Natural killer cell treated with Interleukin-12 subunit alpha and Interleukin-12 subunit beta and Interleukin-15 and Interleukin-18, amount 100 ng/mL, for 72 hours (primary cell): ENCODE data around the gene FBXO7. TPM values are rescaled to one million over a fixed set of nuclear protein-coding genes. Genes with fewer than 3 reads are reported as not detected.

Source experiments
- ATAC-seq, 2 donors: fragments of 150-1000 bp; cut with Tn5 transposase in 1 of 2; sonication (Bioruptor Pico), chemical (Tn5 transposase) in 1 of 2; 2 replicates each; pipeline ENCODE4 v1.10.0; 2021
- DNase-seq: peaks from one replicate; pipeline ENCODE4 v3.0.0; 2022; ENCODE audit warnings: low spot score
- H3K27ac Mint-ChIP-seq, 2 donors: 1 replicate in 1 of 2; 2 replicates in 1 of 2; pipeline ENCODE4 v1.8.0; 2022; ENCODE audit warnings: mixed read lengths in 2 of 2, mild to moderate bottlenecking in 1 of 2, moderate library complexity in 1 of 2
- H3K27me3 Mint-ChIP-seq, 2 donors: 1 replicate in 1 of 2; 2 replicates in 1 of 2; pipeline ENCODE4 v1.8.0; 2022; ENCODE audit warnings: mixed read lengths in 2 of 2
- H3K36me3 Mint-ChIP-seq: one replicate; pipeline ENCODE4 v1.8.0; 2022; ENCODE audit warnings: mixed read lengths
- H3K4me1 Mint-ChIP-seq, 2 donors: 1 replicate in 1 of 2; 2 replicates in 1 of 2; pipeline ENCODE4 v1.8.0; 2022; ENCODE audit warnings: low read depth in 2 of 2, mixed read lengths in 2 of 2, mild to moderate bottlenecking in 1 of 2
- H3K4me3 Mint-ChIP-seq: one replicate; pipeline ENCODE4 v1.8.0; 2022; ENCODE audit warnings: mixed read lengths
- H3K9me3 Mint-ChIP-seq: 2 replicates; pipeline ENCODE4 v1.8.0; 2022; ENCODE audit warnings: mixed read lengths
- total RNA-seq, 2 donors: library from RNA; stranded (reverse); gene quantifications; one replicate each; pipeline ENCODE4 v1.2.3, GENCODE V29; 2022

Gene FBXO7
- total RNA-seq, 2 donors from 2014 or later = 79.5 to 91.7 TPM

DNA sequence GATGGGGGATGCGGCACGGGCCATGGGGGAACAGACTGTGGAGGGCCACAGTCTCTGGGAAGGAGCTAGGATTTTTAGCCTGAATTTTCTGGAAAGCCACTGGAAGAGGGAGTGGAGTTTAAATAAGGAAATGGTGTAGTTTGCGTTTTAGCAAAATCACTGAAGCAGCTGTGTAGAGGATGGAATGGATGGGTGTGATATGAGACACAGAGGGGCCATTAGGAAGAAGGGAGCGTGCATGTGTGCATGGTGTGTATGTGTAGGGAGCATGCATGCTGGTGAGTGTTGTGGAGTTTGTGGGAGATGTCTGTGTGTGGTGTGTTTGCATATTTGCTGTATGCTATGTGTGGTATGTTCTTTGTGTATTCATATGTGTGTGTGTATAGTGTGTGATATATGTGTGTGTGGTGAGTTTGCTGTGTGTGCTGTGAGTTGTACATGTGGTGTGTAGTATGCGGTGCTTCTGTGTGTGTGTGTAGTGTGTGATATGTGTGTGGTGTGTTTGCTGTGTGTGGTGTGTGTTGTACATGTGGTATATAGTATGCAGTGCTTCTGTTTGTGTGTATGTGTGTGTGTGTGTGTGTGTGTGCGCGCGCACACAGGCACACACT, 67.6 kb downstream of the FBXO7 start:
- ATAC-seq (no peak), DNase-seq (no peak)
- H3K4me1 Mint-ChIP-seq = no peaks in the 10 kb centered on the region
- H3K4me3 Mint-ChIP-seq = no peak overlapping the region
- H3K27ac Mint-ChIP-seq = no peak overlapping the region
- peaks cover 18 to 34% of the 10 kb centered on the region in 2 donors for H3K27me3 Mint-ChIP-seq
- H3K36me3 Mint-ChIP-seq = no peaks in the 10 kb centered on the region
- H3K9me3 Mint-ChIP-seq = no peaks in the 10 kb centered on the region

DNA sequence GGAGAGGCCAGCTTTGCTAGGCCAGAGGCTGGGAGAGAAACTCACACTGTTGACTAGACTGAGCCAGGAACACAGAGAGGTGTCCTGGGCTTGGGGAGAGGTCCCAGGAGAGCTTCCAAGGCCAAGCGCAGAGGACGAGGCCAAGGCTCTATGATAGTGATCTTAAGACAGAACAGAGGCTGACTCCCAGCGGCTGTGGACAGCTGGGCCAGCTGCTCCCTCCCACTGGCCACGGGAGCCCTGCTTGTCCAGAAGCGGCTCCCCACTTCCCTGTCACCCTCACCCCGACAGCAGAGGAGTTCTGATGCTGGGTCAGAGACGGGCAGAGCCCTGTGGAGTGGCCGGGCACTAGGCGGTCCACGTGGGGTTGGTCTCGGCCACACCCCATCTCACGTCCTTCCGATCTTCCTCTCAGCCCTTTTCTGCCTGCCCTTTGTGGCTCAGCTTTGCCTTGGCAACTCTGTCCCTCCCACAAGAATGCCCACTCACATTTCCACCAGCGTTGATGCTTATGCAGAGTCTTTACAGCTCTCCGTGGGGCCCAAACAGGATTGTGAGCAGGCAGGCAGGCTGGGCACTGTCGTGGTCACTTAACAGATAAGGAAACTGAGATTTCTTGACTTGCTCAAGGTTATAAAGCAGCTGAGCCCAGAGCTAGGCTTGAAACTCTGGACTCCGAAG, 68.2 kb downstream of the FBXO7 start:
- no peak overlapping the region for H3K4me3 Mint-ChIP-seq
- no peak for DNase-seq
- no peaks in the 10 kb centered on the region for H3K4me1 Mint-ChIP-seq
- ATAC-seq = no peak
- H3K27me3 Mint-ChIP-seq = peaks cover 21 to 41% of the 10 kb centered on the region in 2 donors
- H3K9me3 Mint-ChIP-seq = no peaks in the 10 kb centered on the region
- no peaks in the 10 kb centered on the region for H3K36me3 Mint-ChIP-seq
- H3K27ac Mint-ChIP-seq = no peak overlapping the region

DNA sequence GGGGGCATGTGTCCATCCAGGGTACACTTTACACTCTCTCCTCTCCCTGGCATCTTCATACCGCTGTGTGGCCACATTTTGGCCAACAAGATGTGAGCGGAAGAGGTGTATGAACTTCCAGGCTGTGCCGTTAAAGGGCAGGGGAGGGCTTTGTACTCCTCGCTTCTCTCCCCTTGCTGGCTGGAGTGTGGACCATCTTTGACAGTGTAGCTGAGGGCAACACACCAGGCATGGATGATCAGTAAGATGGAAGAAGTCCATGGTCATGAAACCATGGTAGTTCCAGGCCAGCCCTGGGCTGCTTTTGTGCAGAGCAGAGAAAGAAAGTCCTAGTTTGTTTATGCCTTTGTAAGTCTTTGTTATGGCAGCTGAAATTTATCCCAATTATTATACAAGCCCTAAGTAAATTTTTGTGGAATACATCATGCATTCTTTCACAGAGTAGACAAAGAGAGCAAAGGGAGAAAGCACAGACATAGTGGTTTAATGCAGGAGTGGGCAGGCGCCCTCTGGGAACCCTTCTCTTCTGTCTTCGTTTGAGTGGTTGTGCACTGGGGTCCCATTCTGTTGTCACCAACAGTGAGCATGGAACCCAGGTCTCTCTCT, 70.4 kb downstream of the FBXO7 start:
- Mint-ChIP-seq H3K27ac (no peak overlapping the region), H3K4me1 (no peaks in the 10 kb centered on the region), H3K9me3 (no peaks in the 10 kb centered on the region), H3K36me3 (no peaks in the 10 kb centered on the region), H3K27me3 (peaks cover 11 to 25% of the 10 kb centered on the region in 2 donors), H3K4me3 (no peak overlapping the region)
- ATAC-seq = no peak
- no peak for DNase-seq

DNA sequence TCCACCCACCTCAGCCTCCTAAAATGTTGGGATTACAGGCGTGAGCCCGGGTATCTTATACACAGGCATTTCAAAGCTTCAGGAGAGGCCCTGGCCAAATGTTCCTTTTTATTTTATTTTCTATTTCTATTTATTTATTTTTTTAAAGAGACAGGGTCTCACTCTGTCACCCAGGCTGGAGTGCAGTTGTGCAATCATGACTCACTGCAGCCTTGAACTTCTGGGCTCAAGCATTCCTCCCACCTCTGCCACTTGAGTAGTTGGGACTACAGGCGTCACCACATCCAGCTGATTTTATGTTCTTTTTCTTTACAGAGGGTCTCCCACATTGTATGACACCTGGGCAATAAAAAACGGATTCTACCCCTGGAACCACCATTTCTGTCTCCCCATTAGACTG, 71.2 kb downstream of the FBXO7 start:
- Mint-ChIP-seq H3K36me3 (no peaks in the 10 kb centered on the region), H3K4me1 (no peaks in the 10 kb centered on the region), H3K27me3 (peaks cover 11 to 25% of the 10 kb centered on the region in 2 donors), H3K27ac (no peak overlapping the region), H3K9me3 (no peaks in the 10 kb centered on the region), H3K4me3 (no peak overlapping the region)
- ATAC-seq (no peak), DNase-seq (no peak)

DNA sequence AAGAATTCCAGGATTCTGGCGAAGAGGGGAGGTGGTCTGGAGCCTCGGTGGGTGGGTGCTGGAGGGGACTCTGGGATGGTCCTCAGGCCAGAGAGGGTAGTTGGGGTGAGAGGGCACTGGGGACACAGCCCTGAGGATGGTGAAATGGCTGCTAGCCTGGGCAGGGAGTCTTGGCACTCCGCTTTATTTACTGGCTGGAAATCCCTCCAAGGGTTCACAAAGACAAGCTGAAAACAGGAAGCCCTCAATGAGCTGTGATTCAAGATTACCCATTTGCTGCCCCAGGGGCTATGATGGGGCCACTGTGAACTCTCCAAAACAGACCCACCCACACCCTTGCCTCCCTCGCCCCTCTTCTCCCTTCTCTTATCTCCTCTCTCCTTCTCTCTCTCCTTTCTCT, 71.9 kb downstream of the FBXO7 start:
- no peak for DNase-seq
- Mint-ChIP-seq H3K36me3 (no peaks in the 10 kb centered on the region), H3K9me3 (no peaks in the 10 kb centered on the region), H3K4me3 (no peak overlapping the region), H3K4me1 (no peaks in the 10 kb centered on the region), H3K27me3 (peaks cover 11 to 25% of the 10 kb centered on the region in 2 donors), H3K27ac (no peak overlapping the region)
- ATAC-seq = no peak

DNA sequence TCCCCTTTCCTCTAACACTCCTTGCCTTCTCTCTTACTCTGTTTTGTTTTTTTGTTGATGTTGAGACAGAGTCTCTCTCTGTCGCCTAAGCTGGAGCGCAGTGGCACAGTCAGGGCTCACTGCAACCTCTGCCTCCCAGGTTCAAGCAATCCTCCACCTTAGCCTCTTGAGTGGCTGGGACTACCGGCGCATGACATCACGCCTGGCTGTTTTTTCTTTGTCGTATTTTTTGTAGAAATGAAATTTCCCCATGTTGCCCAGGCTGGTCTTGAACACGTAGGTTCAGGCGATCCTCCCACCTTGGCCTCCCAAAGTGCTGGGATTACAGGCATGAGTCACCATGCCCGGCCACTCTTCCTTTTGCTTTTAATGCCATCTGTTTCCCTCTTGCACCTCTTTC, 72.3 kb downstream of the FBXO7 start:
- Mint-ChIP-seq H3K27me3 (peaks cover 11 to 22% of the 10 kb centered on the region in 2 donors), H3K36me3 (no peaks in the 10 kb centered on the region), H3K9me3 (no peaks in the 10 kb centered on the region), H3K27ac (no peak overlapping the region), H3K4me1 (no peaks in the 10 kb centered on the region), H3K4me3 (no peak overlapping the region)
- ATAC-seq (no peak), DNase-seq (no peak)

DNA sequence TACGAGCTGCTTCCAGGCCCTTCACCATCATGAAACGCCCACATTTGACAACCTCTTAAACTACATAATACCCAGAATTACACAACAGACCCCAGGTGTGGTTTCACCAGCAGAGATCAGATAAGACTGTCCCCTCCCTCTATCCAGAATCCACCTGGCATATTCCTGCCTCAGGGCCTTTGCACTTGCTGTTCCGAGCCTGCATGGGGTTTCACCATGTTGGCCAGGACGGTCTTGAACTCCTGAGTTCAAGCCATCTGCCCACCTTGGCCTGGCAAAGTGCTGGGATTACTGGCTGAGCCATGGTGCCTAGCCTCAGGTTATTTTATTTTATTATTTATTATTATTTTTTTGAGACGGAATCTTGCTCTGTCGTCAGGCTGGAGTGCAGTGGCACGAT, 73.4 kb downstream of the FBXO7 start:
- Mint-ChIP-seq H3K4me1 (no peaks in the 10 kb centered on the region), H3K4me3 (no peak overlapping the region), H3K9me3 (no peaks in the 10 kb centered on the region), H3K27ac (no peak overlapping the region), H3K27me3 (peaks cover 7 to 15% of the 10 kb centered on the region in 2 donors), H3K36me3 (no peaks in the 10 kb centered on the region)
- ATAC-seq (no peak), DNase-seq (no peak)

Other genes with a start within 250 kb of the FBXO7 start
- gene SLC5A4, start 219.5 kb upstream of the FBXO7 start, total RNA-seq = not detected
- gene RFPL3, start 116.9 kb upstream of the FBXO7 start, total RNA-seq = not detected
- 100 to 1,000 TPM in 1 of 2 donors, 10 to 100 TPM in 1; 85.2 to 114 TPM for gene RTCB, start 62.6 kb upstream of the FBXO7 start, total RNA-seq
- not detected for gene BPIFC, start 10.4 kb upstream of the FBXO7 start, total RNA-seq